ENCODE data around the gene GDPD5.

Gene GDPD5

DNA sequence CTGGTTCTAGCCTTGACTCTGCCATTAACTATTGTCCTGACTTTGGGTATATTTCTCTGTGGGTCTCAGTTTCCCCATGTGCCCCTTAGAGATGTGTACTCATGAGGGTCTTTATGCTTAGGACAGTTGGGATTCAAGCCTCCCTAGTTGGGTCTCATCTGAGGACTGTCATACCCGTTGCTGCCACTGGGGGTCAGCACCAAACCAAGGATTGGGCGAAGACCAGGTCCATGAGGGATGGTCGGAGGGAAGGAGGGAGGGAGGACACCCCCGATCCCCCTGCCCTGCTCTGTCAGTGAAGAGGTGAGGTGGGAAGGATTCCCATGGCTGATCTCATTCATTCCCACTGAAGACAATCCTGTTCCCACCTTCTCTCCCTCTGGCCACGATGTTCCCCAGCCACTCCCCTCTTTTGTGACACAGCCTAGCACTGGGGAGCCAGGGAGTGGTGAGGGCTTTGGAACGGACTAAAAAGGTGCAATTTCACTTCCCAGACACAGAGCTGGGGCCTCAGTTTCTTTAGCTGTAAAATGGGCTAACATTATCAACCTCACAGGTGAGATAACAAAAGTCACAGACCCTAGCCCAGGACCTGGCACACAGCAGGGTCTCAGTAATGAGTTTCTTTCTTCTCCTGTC lies 80.3 kb downstream of the GDPD5 start:
- Histone ChIP-seq H3K4me1 (ENCODE audit: control insufficient read depth in 1 of 2, insufficient read depth in 2 of 2, low read length in 2 of 2) (no peaks in the 10 kb centered on the region), H3K4me3 (ENCODE audit: low read depth in 1 of 2, low read length in 2 of 2) (no peak overlapping the region), H3K27me3 (ENCODE audit: control insufficient read depth in 1 of 2, insufficient read depth in 2 of 2, low read length in 2 of 2) (no peaks in the 10 kb centered on the region), H3K9ac (ENCODE audit: low read depth in 1 of 2, low read length in 2 of 2) (no peak overlapping the region), H3K9me3 (ENCODE audit: control insufficient read depth in 1 of 2, low read length in 2 of 2) (no peaks in the 10 kb centered on the region), H3K36me3 (ENCODE audit: control insufficient read depth in 1 of 2, insufficient read depth in 2 of 2, low read length in 2 of 2) (no peaks in the 10 kb centered on the region), H3K27ac (ENCODE audit: low read depth, low read length) (no peak overlapping the region)

- H3K9ac ChIP-seq (ENCODE audit: low read depth in 1 of 2, low read length in 2 of 2): no peak overlapping the region
- H3K27ac ChIP-seq (ENCODE audit: low read depth, low read length): no peak overlapping the region
- H3K36me3 ChIP-seq (ENCODE audit: control insufficient read depth in 1 of 2, insufficient read depth in 2 of 2, low read length in 2 of 2): no peaks in the 10 kb centered on the region
- no peak overlapping the region for H3K4me3 ChIP-seq (ENCODE audit: low read depth in 1 of 2, low read length in 2 of 2)
- no peaks in the 10 kb centered on the region for H3K4me1 ChIP-seq (ENCODE audit: control insufficient read depth in 1 of 2, insufficient read depth in 2 of 2, low read length in 2 of 2)
- no peaks in the 10 kb centered on the region for H3K27me3 ChIP-seq (ENCODE audit: control insufficient read depth in 1 of 2, insufficient read depth in 2 of 2, low read length in 2 of 2)
- no peaks in the 10 kb centered on the region for H3K9me3 ChIP-seq (ENCODE audit: control insufficient read depth in 1 of 2, low read length in 2 of 2)
Measured at GRCh38 chr11:75443043-75443442, 82.7 kb downstream of the GDPD5 start.

GRCh38 chr11:75442161-75442885 lies 83.4 kb downstream of the GDPD5 start:
- Histone ChIP-seq H3K4me1 (ENCODE audit: control insufficient read depth in 1 of 2, insufficient read depth in 2 of 2, low read length in 2 of 2) (no peaks in the 10 kb centered on the region), H3K27me3 (ENCODE audit: control insufficient read depth in 1 of 2, insufficient read depth in 2 of 2, low read length in 2 of 2) (no peaks in the 10 kb centered on the region), H3K27ac (ENCODE audit: low read depth, low read length) (no peak overlapping the region), H3K36me3 (ENCODE audit: control insufficient read depth in 1 of 2, insufficient read depth in 2 of 2, low read length in 2 of 2) (no peaks in the 10 kb centered on the region), H3K9me3 (ENCODE audit: control insufficient read depth in 1 of 2, low read length in 2 of 2) (no peaks in the 10 kb centered on the region), H3K4me3 (ENCODE audit: low read depth in 1 of 2, low read length in 2 of 2) (no peak overlapping the region), H3K9ac (ENCODE audit: low read depth in 1 of 2, low read length in 2 of 2) (no peak overlapping the region)

- no peak overlapping the region for H3K9ac ChIP-seq (ENCODE audit: low read depth in 1 of 2, low read length in 2 of 2)
- H3K4me3 ChIP-seq (ENCODE audit: low read depth in 1 of 2, low read length in 2 of 2): no peak overlapping the region
- H3K9me3 ChIP-seq (ENCODE audit: control insufficient read depth in 1 of 2, low read length in 2 of 2): no peaks in the 10 kb centered on the region
- no peaks in the 10 kb centered on the region for H3K36me3 ChIP-seq (ENCODE audit: control insufficient read depth in 1 of 2, insufficient read depth in 2 of 2, low read length in 2 of 2)
- H3K27ac ChIP-seq (ENCODE audit: low read depth, low read length): no peak overlapping the region
- no peaks in the 10 kb centered on the region for H3K4me1 ChIP-seq (ENCODE audit: control insufficient read depth in 1 of 2, insufficient read depth in 2 of 2, low read length in 2 of 2)
- no peaks in the 10 kb centered on the region for H3K27me3 ChIP-seq (ENCODE audit: control insufficient read depth in 1 of 2, insufficient read depth in 2 of 2, low read length in 2 of 2)
Measured at GRCh38 chr11:75441804-75442132, 84.0 kb downstream of the GDPD5 start.

GRCh38 chr11:75440960-75441803 lies 84.6 kb downstream of the GDPD5 start:
- Histone ChIP-seq H3K9me3 (ENCODE audit: control insufficient read depth in 1 of 2, low read length in 2 of 2) (no peaks in the 10 kb centered on the region), H3K36me3 (ENCODE audit: control insufficient read depth in 1 of 2, insufficient read depth in 2 of 2, low read length in 2 of 2) (no peaks in the 10 kb centered on the region), H3K4me1 (ENCODE audit: control insufficient read depth in 1 of 2, insufficient read depth in 2 of 2, low read length in 2 of 2) (no peaks in the 10 kb centered on the region), H3K9ac (ENCODE audit: low read depth in 1 of 2, low read length in 2 of 2) (no peak overlapping the region), H3K27ac (ENCODE audit: low read depth, low read length) (no peak overlapping the region), H3K4me3 (ENCODE audit: low read depth in 1 of 2, low read length in 2 of 2) (no peak overlapping the region), H3K27me3 (ENCODE audit: control insufficient read depth in 1 of 2, insufficient read depth in 2 of 2, low read length in 2 of 2) (no peaks in the 10 kb centered on the region)

- Histone ChIP-seq H3K9me3 (ENCODE audit: control insufficient read depth in 1 of 2, low read length in 2 of 2) (no peaks in the 10 kb centered on the region), H3K4me3 (ENCODE audit: low read depth in 1 of 2, low read length in 2 of 2) (no peak overlapping the region), H3K27me3 (ENCODE audit: control insufficient read depth in 1 of 2, insufficient read depth in 2 of 2, low read length in 2 of 2) (no peaks in the 10 kb centered on the region), H3K36me3 (ENCODE audit: control insufficient read depth in 1 of 2, insufficient read depth in 2 of 2, low read length in 2 of 2) (no peaks in the 10 kb centered on the region), H3K9ac (ENCODE audit: low read depth in 1 of 2, low read length in 2 of 2) (no peak overlapping the region), H3K4me1 (ENCODE audit: control insufficient read depth in 1 of 2, insufficient read depth in 2 of 2, low read length in 2 of 2) (no peaks in the 10 kb centered on the region), H3K27ac (ENCODE audit: low read depth, low read length) (no peak overlapping the region)
Measured at GRCh38 chr11:75439495-75440120, 86.1 kb downstream of the GDPD5 start.

DNA sequence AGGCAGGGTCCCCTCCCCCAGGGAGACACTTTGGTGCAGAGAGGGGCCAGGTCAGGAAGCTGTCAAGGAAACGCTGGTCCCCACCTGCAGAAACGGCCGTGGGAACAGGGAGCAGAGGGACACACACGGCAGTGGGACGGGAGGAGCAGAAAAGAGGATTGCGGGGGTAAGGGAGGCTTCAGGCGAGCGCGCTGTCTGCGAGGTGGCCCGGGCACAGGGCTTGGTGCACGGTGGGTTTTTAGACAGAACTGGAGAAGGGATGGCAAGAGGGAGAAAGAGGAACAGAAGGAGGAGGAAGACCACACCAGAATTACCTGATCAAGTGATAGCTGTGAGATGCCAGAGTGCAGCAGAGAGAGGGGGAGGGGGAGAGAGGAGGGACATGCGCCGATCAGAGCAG lies 86.7 kb downstream of the GDPD5 start:
- no peak overlapping the region for H3K4me3 ChIP-seq (ENCODE audit: low read depth in 1 of 2, low read length in 2 of 2)
- H3K9me3 ChIP-seq (ENCODE audit: control insufficient read depth in 1 of 2, low read length in 2 of 2): no peaks in the 10 kb centered on the region
- no peak overlapping the region for H3K27ac ChIP-seq (ENCODE audit: low read depth, low read length)
- H3K9ac ChIP-seq (ENCODE audit: low read depth in 1 of 2, low read length in 2 of 2): no peak overlapping the region
- H3K4me1 ChIP-seq (ENCODE audit: control insufficient read depth in 1 of 2, insufficient read depth in 2 of 2, low read length in 2 of 2): no peaks in the 10 kb centered on the region
- H3K27me3 ChIP-seq (ENCODE audit: control insufficient read depth in 1 of 2, insufficient read depth in 2 of 2, low read length in 2 of 2): peaks cover 0 to under 1% of the 10 kb centered on the region in 2 donors
- no peaks in the 10 kb centered on the region for H3K36me3 ChIP-seq (ENCODE audit: control insufficient read depth in 1 of 2, insufficient read depth in 2 of 2, low read length in 2 of 2)

- no peak overlapping the region for H3K27ac ChIP-seq (ENCODE audit: low read depth, low read length)
- H3K9ac ChIP-seq (ENCODE audit: low read depth in 1 of 2, low read length in 2 of 2): no peak overlapping the region
- no peak overlapping the region for H3K4me3 ChIP-seq (ENCODE audit: low read depth in 1 of 2, low read length in 2 of 2)
- H3K9me3 ChIP-seq (ENCODE audit: control insufficient read depth in 1 of 2, low read length in 2 of 2): no peaks in the 10 kb centered on the region
- no peaks in the 10 kb centered on the region for H3K36me3 ChIP-seq (ENCODE audit: control insufficient read depth in 1 of 2, insufficient read depth in 2 of 2, low read length in 2 of 2)
- peaks cover 4 to 10% of the 10 kb centered on the region in 2 donors for H3K27me3 ChIP-seq (ENCODE audit: control insufficient read depth in 1 of 2, insufficient read depth in 2 of 2, low read length in 2 of 2)
- H3K4me1 ChIP-seq (ENCODE audit: control insufficient read depth in 1 of 2, insufficient read depth in 2 of 2, low read length in 2 of 2): peaks cover 0 to 6% of the 10 kb centered on the region in 2 donors
Measured at GRCh38 chr11:75437966-75438659, 87.6 kb downstream of the GDPD5 start.

GRCh38 chr11:75436806-75437205 lies 88.9 kb downstream of the GDPD5 start:
- Histone ChIP-seq H3K4me1 (ENCODE audit: control insufficient read depth in 1 of 2, insufficient read depth in 2 of 2, low read length in 2 of 2) (peaks cover 3 to 9% of the 10 kb centered on the region in 2 donors), H3K9ac (ENCODE audit: low read depth in 1 of 2, low read length in 2 of 2) (no peak overlapping the region), H3K27ac (ENCODE audit: low read depth, low read length) (no peak overlapping the region), H3K9me3 (ENCODE audit: control insufficient read depth in 1 of 2, low read length in 2 of 2) (no peaks in the 10 kb centered on the region), H3K36me3 (ENCODE audit: control insufficient read depth in 1 of 2, insufficient read depth in 2 of 2, low read length in 2 of 2) (no peaks in the 10 kb centered on the region), H3K4me3 (ENCODE audit: low read depth in 1 of 2, low read length in 2 of 2) (no peak overlapping the region), H3K27me3 (ENCODE audit: control insufficient read depth in 1 of 2, insufficient read depth in 2 of 2, low read length in 2 of 2) (peaks cover 17 to 23% of the 10 kb centered on the region in 2 donors)
